Measurements from ENCODE around the gene SRSF8.

DNA sequence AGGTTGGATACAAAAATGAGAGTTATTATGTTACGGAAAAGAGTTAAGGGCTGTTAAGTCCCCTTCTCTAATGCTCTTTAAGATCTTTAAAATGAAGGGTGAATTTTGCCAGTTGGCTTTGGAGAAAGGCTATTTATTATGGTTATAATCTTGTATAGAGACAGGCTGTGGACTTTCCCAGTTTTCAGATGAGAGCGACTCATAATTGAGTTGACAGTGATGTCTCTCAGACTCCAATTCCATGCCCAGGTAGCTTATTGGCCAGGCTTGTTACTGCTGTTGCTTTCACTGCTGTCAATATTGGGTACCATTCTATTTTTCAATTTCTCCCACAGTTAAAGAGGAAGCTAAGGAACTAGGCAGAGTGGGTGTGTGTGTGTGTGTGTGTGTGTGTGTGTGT lies 36.0 kb downstream of the SRSF8 start:
- TF ChIP-seq, protein P1, sequence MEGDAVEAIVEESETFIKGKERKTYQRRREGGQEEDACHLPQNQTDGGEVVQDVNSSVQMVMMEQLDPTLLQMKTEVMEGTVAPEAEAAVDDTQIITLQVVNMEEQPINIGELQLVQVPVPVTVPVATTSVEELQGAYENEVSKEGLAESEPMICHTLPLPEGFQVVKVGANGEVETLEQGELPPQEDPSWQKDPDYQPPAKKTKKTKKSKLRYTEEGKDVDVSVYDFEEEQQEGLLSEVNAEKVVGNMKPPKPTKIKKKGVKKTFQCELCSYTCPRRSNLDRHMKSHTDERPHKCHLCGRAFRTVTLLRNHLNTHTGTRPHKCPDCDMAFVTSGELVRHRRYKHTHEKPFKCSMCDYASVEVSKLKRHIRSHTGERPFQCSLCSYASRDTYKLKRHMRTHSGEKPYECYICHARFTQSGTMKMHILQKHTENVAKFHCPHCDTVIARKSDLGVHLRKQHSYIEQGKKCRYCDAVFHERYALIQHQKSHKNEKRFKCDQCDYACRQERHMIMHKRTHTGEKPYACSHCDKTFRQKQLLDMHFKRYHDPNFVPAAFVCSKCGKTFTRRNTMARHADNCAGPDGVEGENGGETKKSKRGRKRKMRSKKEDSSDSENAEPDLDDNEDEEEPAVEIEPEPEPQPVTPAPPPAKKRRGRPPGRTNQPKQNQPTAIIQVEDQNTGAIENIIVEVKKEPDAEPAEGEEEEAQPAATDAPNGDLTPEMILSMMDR (IDR thresholded peaks at IDR 0.05) = no peak
- no peak for TF ChIP-seq POLR2A (IDR thresholded peaks at IDR 0.05)
